ENCODE results near the gene NALCN. TPM values are rescaled to one million over a fixed set of nuclear protein-coding genes. Genes with fewer than 3 reads are reported as not detected.

NALCN gene
- total and polyA plus RNA-seq, 2 donors (not counting 1 experiment from before 2014, with no cell fraction given): 1.5 to 2.7 TPM

DNA sequence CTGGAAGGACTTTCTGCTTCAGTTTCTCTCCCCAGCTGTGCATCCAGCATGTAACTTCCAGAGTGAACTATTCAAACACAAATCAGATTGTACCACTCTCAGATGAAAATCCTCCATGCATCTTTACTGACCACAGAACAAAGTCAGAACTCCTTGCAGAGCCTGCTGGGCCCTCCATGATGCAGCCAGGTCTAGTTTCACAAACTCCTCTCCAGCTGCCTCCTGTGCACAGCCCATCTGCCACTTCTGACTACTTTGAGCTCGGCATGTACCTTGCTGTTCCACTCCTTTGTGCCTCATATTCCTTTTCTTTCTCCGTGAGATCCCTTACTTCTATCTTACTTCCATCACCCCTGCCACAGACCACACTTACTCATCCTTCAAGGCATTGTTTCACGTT, 31.4 kb downstream of the NALCN start:
- Histone ChIP-seq H3K9ac (ENCODE audit: insufficient read depth, low read length) (no peak overlapping the region), H4K20me1 (ENCODE audit: control insufficient read depth, extremely low read depth, insufficient read depth, low read length) (no peaks in the 10 kb centered on the region), H2AFZ (ENCODE audit: low read length) (no peak overlapping the region), H3K27ac (ENCODE audit: insufficient read depth, low read length) (no peak overlapping the region), H3K4me1 (ENCODE audit: control insufficient read depth, extremely low read depth, insufficient read depth, low read length) (no peaks in the 10 kb centered on the region), H3K4me3 (replicated peaks in 1 of 4; ENCODE audit: control extremely low read depth in 1 of 4, insufficient read depth in 1 of 4, low read depth in 3 of 4, low read length in 4 of 4) (no peak overlapping the region), H3K79me2 (ENCODE audit: control insufficient read depth, insufficient read depth, low read length) (no peaks in the 10 kb centered on the region), H3K36me3 (ENCODE audit: control insufficient read depth, insufficient read depth, low read length) (no peaks in the 10 kb centered on the region), H3K27me3 (ENCODE audit: control insufficient read depth, insufficient read depth, low read length) (no peaks in the 10 kb centered on the region), H3K4me2 (ENCODE audit: extremely low read depth, insufficient read depth, low read length) (no peak overlapping the region), H3K9me3 (ENCODE audit: control insufficient read depth, insufficient read depth, low read depth, low read length) (no peaks in the 10 kb centered on the region)
- TF ChIP-seq, protein P1, sequence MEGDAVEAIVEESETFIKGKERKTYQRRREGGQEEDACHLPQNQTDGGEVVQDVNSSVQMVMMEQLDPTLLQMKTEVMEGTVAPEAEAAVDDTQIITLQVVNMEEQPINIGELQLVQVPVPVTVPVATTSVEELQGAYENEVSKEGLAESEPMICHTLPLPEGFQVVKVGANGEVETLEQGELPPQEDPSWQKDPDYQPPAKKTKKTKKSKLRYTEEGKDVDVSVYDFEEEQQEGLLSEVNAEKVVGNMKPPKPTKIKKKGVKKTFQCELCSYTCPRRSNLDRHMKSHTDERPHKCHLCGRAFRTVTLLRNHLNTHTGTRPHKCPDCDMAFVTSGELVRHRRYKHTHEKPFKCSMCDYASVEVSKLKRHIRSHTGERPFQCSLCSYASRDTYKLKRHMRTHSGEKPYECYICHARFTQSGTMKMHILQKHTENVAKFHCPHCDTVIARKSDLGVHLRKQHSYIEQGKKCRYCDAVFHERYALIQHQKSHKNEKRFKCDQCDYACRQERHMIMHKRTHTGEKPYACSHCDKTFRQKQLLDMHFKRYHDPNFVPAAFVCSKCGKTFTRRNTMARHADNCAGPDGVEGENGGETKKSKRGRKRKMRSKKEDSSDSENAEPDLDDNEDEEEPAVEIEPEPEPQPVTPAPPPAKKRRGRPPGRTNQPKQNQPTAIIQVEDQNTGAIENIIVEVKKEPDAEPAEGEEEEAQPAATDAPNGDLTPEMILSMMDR (conservative IDR thresholded peaks at IDR 0.05 in 1 of 2, IDR thresholded peaks at IDR 0.05 in 1 of 2; ENCODE audit: low read depth in 1 of 2, low read length in 2 of 2): no peak
- TF ChIP-seq EZH2 (IDR thresholded peaks at IDR 0.05; ENCODE audit: low read length, missing control alignments): no peak
- DNase-seq (ENCODE audit: low read depth in 2 of 2): no peak

DNA sequence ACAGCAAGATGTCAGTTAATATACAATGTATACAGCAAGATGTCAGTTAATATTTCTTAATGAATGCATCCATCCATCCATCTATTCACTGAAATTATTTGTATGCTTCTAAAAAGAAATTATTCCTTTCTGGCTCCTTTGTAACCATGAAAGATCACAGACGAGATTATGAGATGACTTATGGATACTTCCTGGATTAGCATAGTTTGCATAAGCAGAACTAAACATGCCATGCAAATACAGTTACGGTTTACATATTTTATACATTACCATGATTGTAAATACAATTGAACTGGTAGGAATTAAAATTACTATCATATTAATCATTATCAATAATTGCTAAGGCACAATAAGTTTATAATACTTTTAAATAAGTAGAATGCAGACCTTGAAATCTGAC, 32.7 kb downstream of the NALCN start:
- TF ChIP-seq, protein P1 (conservative IDR thresholded peaks at IDR 0.05 in 1 of 2, IDR thresholded peaks at IDR 0.05 in 1 of 2; ENCODE audit: low read depth in 1 of 2, low read length in 2 of 2): no peak
- no peak for TF ChIP-seq EZH2 (IDR thresholded peaks at IDR 0.05; ENCODE audit: low read length, missing control alignments)
- H3K36me3 ChIP-seq (ENCODE audit: control insufficient read depth, insufficient read depth, low read length): no peaks in the 10 kb centered on the region
- no peak overlapping the region for H3K9ac ChIP-seq (ENCODE audit: insufficient read depth, low read length)
- no peaks in the 10 kb centered on the region for H3K79me2 ChIP-seq (ENCODE audit: control insufficient read depth, insufficient read depth, low read length)
- DNase-seq (ENCODE audit: low read depth in 2 of 2): no peak
- H3K27ac ChIP-seq (ENCODE audit: insufficient read depth, low read length): no peak overlapping the region
- no peak overlapping the region for H3K4me2 ChIP-seq (ENCODE audit: extremely low read depth, insufficient read depth, low read length)
- H3K4me1 ChIP-seq (ENCODE audit: control insufficient read depth, extremely low read depth, insufficient read depth, low read length): no peaks in the 10 kb centered on the region
- H2AFZ ChIP-seq (ENCODE audit: low read length): no peak overlapping the region
- H4K20me1 ChIP-seq (ENCODE audit: control insufficient read depth, extremely low read depth, insufficient read depth, low read length): no peaks in the 10 kb centered on the region
- H3K4me3 ChIP-seq (replicated peaks in 1 of 4; ENCODE audit: control extremely low read depth in 1 of 4, insufficient read depth in 1 of 4, low read depth in 3 of 4, low read length in 4 of 4): no peak overlapping the region
- H3K9me3 ChIP-seq (ENCODE audit: control insufficient read depth, insufficient read depth, low read depth, low read length): no peaks in the 10 kb centered on the region
- no peaks in the 10 kb centered on the region for H3K27me3 ChIP-seq (ENCODE audit: control insufficient read depth, insufficient read depth, low read length)

DNA sequence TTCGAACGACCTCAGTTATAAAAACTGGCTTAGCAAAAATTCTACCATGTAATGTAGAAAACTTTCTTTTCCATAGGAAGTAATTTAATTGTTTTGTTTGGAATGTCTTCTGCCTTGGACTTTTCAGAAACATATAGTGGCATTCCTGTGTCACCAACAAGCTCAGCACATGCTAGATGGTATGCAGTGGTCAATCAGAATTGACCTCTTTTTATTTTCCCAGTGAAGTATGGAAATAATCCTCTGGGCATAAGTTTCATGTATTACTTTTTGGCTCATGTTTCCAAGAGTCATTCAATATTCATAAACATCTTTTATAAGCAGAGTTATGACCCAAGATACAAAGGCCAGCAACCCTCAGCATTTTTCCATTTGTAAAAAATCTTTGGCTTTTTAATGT, 33.6 kb downstream of the NALCN start:
- no peaks in the 10 kb centered on the region for H3K79me2 ChIP-seq (ENCODE audit: control insufficient read depth, insufficient read depth, low read length)
- no peak overlapping the region for H3K4me3 ChIP-seq (replicated peaks in 1 of 4; ENCODE audit: control extremely low read depth in 1 of 4, insufficient read depth in 1 of 4, low read depth in 3 of 4, low read length in 4 of 4)
- no peaks in the 10 kb centered on the region for H3K36me3 ChIP-seq (ENCODE audit: control insufficient read depth, insufficient read depth, low read length)
- no peak overlapping the region for H2AFZ ChIP-seq (ENCODE audit: low read length)
- no peaks in the 10 kb centered on the region for H4K20me1 ChIP-seq (ENCODE audit: control insufficient read depth, extremely low read depth, insufficient read depth, low read length)
- H3K9me3 ChIP-seq (ENCODE audit: control insufficient read depth, insufficient read depth, low read depth, low read length): no peaks in the 10 kb centered on the region
- no peak for DNase-seq (ENCODE audit: low read depth in 2 of 2)
- no peaks in the 10 kb centered on the region for H3K27me3 ChIP-seq (ENCODE audit: control insufficient read depth, insufficient read depth, low read length)
- H3K4me1 ChIP-seq (ENCODE audit: control insufficient read depth, extremely low read depth, insufficient read depth, low read length): no peaks in the 10 kb centered on the region
- H3K4me2 ChIP-seq (ENCODE audit: extremely low read depth, insufficient read depth, low read length): no peak overlapping the region
- TF ChIP-seq EZH2 (IDR thresholded peaks at IDR 0.05; ENCODE audit: low read length, missing control alignments): no peak
- TF ChIP-seq, protein P1 (conservative IDR thresholded peaks at IDR 0.05 in 1 of 2, IDR thresholded peaks at IDR 0.05 in 1 of 2; ENCODE audit: low read depth in 1 of 2, low read length in 2 of 2): no peak
- H3K9ac ChIP-seq (ENCODE audit: insufficient read depth, low read length): no peak overlapping the region
- no peak overlapping the region for H3K27ac ChIP-seq (ENCODE audit: insufficient read depth, low read length)

Data from fibroblast of lung (primary cell).